ENCODE measurements around the gene TDRD7.

The TDRD7 gene

DNA sequence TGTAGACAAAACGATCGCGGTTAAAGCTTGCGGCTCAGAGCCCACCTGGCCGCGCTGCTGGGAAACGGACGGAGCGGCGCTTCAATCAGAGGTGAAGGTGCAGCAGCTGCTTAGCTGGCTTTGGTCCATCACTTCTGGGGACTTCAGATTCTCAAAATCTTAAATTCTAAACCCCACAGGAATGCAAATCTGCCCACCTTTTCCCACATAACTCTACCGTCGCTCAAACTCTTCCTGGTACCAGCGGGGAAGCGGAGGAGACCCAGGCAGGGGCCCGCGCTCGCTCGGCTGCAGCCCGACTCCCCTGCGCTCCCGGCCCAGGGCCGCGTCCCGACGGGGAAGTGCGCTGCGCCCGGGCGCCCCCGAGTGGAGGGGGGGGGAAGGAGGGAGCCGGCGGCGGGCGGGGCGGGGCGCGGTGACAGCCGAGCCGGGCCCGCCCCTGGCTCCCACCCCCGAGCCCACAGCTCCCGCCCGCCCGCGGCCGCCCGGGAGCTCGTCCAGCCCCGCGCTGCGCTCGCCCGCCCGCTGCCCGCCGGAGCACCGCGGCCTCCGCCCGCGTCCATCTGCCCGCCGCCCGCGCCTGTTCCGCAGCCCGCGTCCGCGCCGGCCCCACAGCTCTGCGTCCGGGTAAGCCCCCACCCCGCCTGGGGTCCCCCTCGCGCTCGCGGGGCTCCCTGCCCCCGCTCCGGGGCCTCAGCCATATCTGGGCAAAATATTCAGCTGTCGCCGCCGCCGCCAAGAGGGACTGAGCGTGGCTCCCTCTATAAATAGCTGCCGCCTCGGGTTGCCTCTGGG, 89.5 kb downstream of the TDRD7 start, which contains the start of gene TMOD1:
Gene TMOD1, plus strand, starts transcription at position 490 of the 795 bp plus-strand sequence. CDS start 22,523 bp downstream, outside the sequence.
- DNase-seq (ENCODE audit: low spot score in 2 of 2) = no peak

DNA sequence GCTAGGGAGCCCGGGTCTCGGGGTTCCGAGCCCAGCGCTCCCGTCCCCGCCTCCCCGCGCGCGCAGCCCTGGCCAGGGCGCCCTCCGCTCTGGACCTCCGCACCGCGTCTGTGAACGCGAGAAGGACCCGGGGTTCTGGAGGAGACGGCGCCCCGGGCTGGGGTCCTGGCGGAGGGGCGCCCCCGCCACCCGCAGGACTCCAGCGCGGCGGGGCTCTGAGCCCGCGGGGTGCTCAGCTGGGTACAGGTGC, 90.0 kb downstream of the TDRD7 start:
- no peaks in the 10 kb centered on the region for H3K9me3 Mint-ChIP-seq
- peaks cover 17% of the 10 kb centered on the region for H3K27me3 Mint-ChIP-seq
- no peak overlapping the region for H3K27ac Mint-ChIP-seq (ENCODE audit: low read depth)
- ATAC-seq (replicated peaks; ENCODE audit: extremely low read depth, poor library complexity, severe bottlenecking) (no peak), DNase-seq (ENCODE audit: low spot score in 2 of 2) (no peak)
- peaks cover 2% of the 10 kb centered on the region for H3K36me3 Mint-ChIP-seq (ENCODE audit: insufficient read depth)
- H3K4me1 Mint-ChIP-seq = peaks cover 9% of the 10 kb centered on the region
- H3K4me3 Mint-ChIP-seq = no peak overlapping the region

More for the DNA sequence above, 89.5 kb downstream of the TDRD7 start, which contains the start of gene TMOD1:
- Mint-ChIP-seq H3K27me3 (peaks cover 17% of the 10 kb centered on the region), H3K27ac (ENCODE audit: low read depth) (no peak within 1 kb of the TSS), H3K4me3 (peak within 1 kb of the TSS; percentile 45), H3K4me1 (peaks cover 9% of the 10 kb centered on the region), H3K36me3 (ENCODE audit: insufficient read depth) (peaks cover 3% of the 10 kb centered on the region), H3K9me3 (no peaks in the 10 kb centered on the region)
- peak; percentile 66 for ATAC-seq (replicated peaks; ENCODE audit: extremely low read depth, poor library complexity, severe bottlenecking)

DNA sequence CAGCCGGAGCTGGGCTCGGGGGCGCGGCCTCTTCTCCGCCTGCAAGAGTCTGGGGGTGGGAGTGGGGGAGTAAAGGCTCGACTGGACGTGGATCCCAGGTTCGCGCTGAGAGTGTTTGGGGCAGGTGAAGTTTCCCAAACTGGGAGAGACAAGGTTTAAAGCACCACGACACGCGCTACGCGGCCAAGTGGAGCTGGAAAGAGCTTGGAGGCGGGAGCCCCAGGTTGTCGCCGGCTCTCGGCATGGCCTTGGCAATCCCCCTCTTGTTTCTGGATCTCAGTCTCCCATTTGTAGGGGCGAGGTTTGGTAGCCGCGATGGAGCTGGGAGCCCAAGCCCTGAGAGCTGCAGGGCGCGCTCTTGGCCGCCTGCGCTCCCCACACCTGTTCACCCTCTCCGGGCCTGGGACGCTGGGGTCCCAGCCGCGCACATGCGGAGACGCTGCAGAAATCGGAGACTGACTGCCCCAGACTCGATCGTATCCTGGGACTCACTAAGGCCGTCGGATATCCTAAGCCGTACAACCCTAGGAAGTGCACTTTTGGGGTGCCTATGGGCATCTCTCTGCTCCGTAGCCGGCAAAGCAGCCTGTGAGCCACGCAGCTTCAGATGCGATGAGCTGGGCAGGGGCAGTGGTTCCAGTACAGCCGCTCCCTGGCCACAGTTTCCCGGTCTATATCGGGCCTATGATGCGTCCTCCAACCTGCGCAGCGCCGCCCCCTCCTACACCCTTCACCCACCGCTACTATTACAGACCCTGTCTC, 90.5 kb downstream of the TDRD7 start:
- Mint-ChIP-seq H3K4me1 (peaks cover 9% of the 10 kb centered on the region), H3K27me3 (peaks cover 17% of the 10 kb centered on the region), H3K4me3 (peak overlapping the region; percentile 58), H3K9me3 (no peaks in the 10 kb centered on the region), H3K27ac (ENCODE audit: low read depth) (no peak overlapping the region), H3K36me3 (ENCODE audit: insufficient read depth) (peaks cover 2% of the 10 kb centered on the region)
- no peak for DNase-seq (ENCODE audit: low spot score in 2 of 2)
- ATAC-seq (replicated peaks; ENCODE audit: extremely low read depth, poor library complexity, severe bottlenecking) = no peak

DNA sequence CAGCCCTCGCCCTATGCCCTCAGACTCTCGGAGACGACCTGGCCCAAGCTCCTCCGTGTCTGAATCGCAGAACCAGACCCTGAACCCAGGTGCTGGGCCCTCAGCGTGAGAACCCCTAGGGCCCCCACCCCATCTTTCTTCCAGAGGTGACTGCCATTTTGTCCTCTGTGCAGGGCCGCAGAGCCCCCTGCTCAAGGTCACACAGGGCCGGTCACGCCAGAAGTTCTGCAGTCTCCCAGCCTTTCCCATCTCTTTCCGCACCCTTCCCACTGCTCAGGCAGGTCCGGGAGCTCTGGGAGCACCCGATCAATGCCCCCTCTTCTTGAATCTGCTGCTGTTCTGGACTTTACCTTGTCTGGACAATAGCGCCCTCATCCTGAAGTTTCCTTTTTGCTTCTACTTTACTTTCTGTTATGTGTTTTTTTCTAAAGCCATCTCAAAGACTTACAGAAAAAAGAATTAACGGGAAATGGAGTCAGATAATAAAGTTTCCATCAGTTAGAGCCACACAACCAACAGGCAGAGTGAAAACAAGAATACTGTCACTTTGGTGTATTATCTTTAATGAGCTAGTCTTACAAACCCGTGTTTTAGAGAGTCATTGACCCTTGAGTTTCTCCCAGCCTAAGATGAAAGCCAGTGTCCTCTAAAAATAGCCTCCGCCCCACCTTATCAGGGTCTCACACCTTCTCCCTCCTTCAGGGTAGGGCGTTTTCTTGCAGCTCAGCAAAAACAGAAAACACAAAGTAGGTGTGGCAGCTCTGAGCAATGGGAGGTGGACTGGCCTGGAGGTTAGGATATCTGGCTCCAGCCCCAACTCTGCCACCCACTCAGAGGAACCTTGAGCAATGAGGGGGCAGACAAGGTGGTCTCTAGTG, 91.3 kb downstream of the TDRD7 start:
- no peak for ATAC-seq (replicated peaks; ENCODE audit: extremely low read depth, poor library complexity, severe bottlenecking)
- H3K27ac Mint-ChIP-seq (ENCODE audit: low read depth) = no peak overlapping the region
- no peak for DNase-seq (ENCODE audit: low spot score in 2 of 2)
- H3K9me3 Mint-ChIP-seq = no peaks in the 10 kb centered on the region
- peaks cover 2% of the 10 kb centered on the region for H3K36me3 Mint-ChIP-seq (ENCODE audit: insufficient read depth)
- H3K27me3 Mint-ChIP-seq = peaks cover 17% of the 10 kb centered on the region
- peak overlapping the region; percentile 58 for H3K4me3 Mint-ChIP-seq
- H3K4me1 Mint-ChIP-seq = peaks cover 9% of the 10 kb centered on the region

DNA sequence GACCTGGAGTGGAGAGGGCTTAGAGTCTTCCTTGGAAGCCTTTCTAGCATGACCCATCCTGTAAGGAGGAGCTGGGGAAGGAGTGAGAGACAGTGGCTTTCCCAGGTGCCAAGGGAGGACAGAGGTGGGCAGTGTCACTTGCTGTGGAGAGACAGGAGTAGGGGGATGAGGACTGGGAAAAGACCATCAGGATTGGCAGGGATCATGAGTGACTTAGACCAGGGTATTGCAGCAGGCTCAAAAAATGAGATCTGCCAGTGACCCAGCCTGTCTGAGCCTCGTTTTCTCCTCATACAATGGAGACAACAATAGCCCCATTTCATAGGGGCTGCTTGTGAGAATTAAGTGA, 91.9 kb downstream of the TDRD7 start:
- H3K4me1 Mint-ChIP-seq = peaks cover 9% of the 10 kb centered on the region
- ATAC-seq (replicated peaks; ENCODE audit: extremely low read depth, poor library complexity, severe bottlenecking) (no peak), DNase-seq (ENCODE audit: low spot score in 2 of 2) (no peak)
- no peak overlapping the region for H3K27ac Mint-ChIP-seq (ENCODE audit: low read depth)
- H3K9me3 Mint-ChIP-seq = no peaks in the 10 kb centered on the region
- no peaks in the 10 kb centered on the region for H3K36me3 Mint-ChIP-seq (ENCODE audit: insufficient read depth)
- H3K27me3 Mint-ChIP-seq = peaks cover 17% of the 10 kb centered on the region
- H3K4me3 Mint-ChIP-seq = no peak overlapping the region

DNA sequence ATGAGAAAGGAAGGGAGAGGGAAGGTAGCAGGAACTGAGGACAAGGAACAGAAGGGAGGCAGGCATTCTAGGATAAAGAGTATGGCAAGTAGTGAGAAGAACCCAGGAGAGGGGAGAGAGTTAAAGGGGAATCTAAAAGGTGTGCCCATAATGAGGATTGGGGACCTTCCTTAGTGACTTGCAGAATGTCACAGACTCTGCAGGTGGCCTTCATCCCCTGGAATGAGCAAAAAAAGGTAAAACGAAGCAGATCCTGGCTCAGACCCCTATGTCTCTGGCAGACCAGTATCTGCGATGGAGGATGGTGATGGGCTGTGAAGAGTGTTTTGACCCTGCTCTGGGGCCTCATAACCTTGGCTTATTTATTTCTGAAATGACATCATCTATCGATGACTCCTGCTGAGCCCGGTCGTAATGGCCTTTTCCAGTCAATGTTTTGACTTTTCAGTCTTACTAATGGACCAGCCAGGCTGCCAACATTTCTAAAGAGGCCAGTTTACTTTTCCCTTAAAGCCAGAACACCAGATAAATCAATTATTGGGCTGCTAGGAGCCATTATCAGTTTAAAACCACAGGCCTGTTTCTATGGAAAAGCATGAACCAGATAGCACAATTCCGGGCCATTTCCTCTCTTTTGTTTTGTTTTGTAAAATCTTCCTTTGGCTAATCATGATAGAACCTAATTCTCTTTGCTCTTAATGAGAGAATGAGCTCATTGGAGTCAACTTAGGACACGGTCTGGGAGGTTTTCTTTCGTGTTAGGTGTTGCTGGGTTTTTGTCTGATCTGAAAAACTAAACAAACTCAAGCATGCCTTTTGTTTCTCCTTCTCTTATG, 92.7 kb downstream of the TDRD7 start:
- H3K27me3 Mint-ChIP-seq = peaks cover 12% of the 10 kb centered on the region
- H3K4me3 Mint-ChIP-seq = no peak overlapping the region
- DNase-seq (ENCODE audit: low spot score in 2 of 2) (no peak), ATAC-seq (replicated peaks; ENCODE audit: extremely low read depth, poor library complexity, severe bottlenecking) (no peak)
- H3K36me3 Mint-ChIP-seq (ENCODE audit: insufficient read depth) = no peaks in the 10 kb centered on the region
- H3K27ac Mint-ChIP-seq (ENCODE audit: low read depth) = no peak overlapping the region
- H3K9me3 Mint-ChIP-seq = no peaks in the 10 kb centered on the region
- peaks cover 9% of the 10 kb centered on the region for H3K4me1 Mint-ChIP-seq

DNA sequence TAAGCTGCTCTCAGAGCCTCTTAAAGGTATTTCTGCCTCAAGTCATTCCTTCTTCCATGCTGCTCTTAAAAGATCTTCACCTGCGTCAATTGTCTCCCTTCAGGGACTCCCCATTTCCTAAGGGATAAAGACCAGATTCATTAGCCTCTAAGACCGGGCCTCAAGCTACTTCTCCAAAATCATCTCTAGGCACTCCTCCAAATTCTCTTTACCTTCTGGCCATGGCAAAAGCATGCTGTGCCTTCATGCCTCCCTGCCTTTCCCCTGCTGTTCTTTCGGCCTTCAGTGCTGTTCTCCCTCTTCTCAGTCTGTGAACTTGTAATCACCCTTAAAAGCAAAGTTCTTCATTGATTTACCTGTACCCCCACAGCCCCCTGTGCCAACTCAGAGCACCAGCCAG, 93.9 kb downstream of the TDRD7 start:
- H3K9me3 Mint-ChIP-seq = no peaks in the 10 kb centered on the region
- H3K27ac Mint-ChIP-seq (ENCODE audit: low read depth) = no peak overlapping the region
- peaks cover 9% of the 10 kb centered on the region for H3K4me1 Mint-ChIP-seq
- no peak for ATAC-seq (replicated peaks; ENCODE audit: extremely low read depth, poor library complexity, severe bottlenecking)
- no peaks in the 10 kb centered on the region for H3K36me3 Mint-ChIP-seq (ENCODE audit: insufficient read depth)
- DNase-seq (ENCODE audit: low spot score in 2 of 2) = no peak
- H3K27me3 Mint-ChIP-seq = no peaks in the 10 kb centered on the region
- no peak overlapping the region for H3K4me3 Mint-ChIP-seq

DNA sequence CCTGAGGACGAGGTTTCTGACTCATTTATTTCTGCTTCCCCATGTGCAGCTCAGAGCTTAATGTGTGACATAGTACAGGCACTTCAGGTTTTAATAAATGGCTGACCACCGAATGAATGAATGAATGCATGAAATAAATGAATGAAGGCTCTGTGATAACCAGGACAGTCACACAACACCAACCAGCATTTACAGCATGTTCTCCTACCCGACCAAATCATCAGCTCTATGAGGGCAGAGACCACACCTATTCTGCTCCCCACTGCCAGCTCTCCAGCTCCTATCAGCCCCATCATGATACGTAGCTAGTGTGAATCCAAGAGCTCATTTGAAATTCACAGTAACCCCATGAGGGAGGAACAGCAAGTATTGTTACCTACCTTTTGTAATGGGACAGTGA, 94.4 kb downstream of the TDRD7 start:
- peaks cover 9% of the 10 kb centered on the region for H3K4me1 Mint-ChIP-seq
- no peaks in the 10 kb centered on the region for H3K9me3 Mint-ChIP-seq
- H3K27ac Mint-ChIP-seq (ENCODE audit: low read depth) = no peak overlapping the region
- ATAC-seq (replicated peaks; ENCODE audit: extremely low read depth, poor library complexity, severe bottlenecking) = no peak
- no peak overlapping the region for H3K4me3 Mint-ChIP-seq
- H3K36me3 Mint-ChIP-seq (ENCODE audit: insufficient read depth) = no peaks in the 10 kb centered on the region
- DNase-seq (ENCODE audit: low spot score in 2 of 2) = no peak
- H3K27me3 Mint-ChIP-seq = no peaks in the 10 kb centered on the region

DNA sequence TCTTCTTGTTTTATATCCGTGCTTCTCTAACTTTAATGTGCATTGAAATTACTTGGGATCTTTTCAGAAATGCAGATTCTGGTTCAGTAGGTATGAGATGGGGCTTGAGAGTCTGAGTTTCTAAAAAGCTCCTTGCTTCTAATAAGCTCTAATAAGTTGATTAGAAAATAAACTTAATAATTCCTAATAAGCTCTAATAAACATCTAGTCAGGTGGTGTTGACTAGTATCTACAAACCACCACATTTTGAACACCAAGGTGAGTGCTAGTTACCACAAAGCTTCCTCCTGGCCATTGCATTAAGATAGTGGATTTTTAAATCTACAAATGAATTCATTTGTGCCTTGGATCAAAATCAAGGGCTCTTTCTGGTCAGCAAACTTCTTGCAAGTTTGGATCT, 94.9 kb downstream of the TDRD7 start:
- Mint-ChIP-seq H3K36me3 (ENCODE audit: insufficient read depth) (no peaks in the 10 kb centered on the region), H3K27me3 (no peaks in the 10 kb centered on the region), H3K4me3 (no peak overlapping the region), H3K4me1 (peaks cover 9% of the 10 kb centered on the region), H3K9me3 (no peaks in the 10 kb centered on the region), H3K27ac (ENCODE audit: low read depth) (no peak overlapping the region)
- DNase-seq (ENCODE audit: low spot score in 2 of 2) = no peak
- ATAC-seq (replicated peaks; ENCODE audit: extremely low read depth, poor library complexity, severe bottlenecking) = no peak

DNA sequence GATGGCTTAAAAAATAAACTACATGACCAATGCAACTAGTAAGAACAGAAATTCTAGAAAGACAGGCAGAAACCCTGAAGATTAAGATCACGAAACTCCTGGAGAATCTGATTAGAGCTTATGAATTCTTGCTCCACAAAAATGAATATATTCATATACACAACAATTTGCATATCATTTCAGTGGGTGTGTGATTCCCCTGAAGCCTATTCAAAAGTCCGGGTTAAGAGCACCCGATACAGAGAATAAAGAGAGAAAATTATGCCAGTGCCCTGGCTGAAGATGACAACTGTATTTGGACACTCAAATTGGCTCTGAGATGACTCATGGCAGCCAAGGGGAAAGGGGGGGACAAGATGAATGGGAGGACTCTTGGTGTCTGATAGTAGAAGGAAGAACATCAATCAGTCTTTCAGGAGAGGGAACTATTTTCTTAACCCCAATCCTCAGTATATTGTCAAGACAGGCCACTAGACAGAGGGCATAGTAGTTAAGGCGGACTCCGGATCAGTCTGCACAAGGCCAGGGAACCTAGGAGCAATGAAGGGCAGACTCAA, 95.6 kb downstream of the TDRD7 start:
- Mint-ChIP-seq H3K4me3 (no peak overlapping the region), H3K36me3 (ENCODE audit: insufficient read depth) (no peaks in the 10 kb centered on the region), H3K9me3 (no peaks in the 10 kb centered on the region), H3K4me1 (peaks cover 9% of the 10 kb centered on the region), H3K27me3 (no peaks in the 10 kb centered on the region), H3K27ac (ENCODE audit: low read depth) (no peak overlapping the region)
- no peak for DNase-seq (ENCODE audit: low spot score in 2 of 2)
- ATAC-seq (replicated peaks; ENCODE audit: extremely low read depth, poor library complexity, severe bottlenecking) = no peak

DNA sequence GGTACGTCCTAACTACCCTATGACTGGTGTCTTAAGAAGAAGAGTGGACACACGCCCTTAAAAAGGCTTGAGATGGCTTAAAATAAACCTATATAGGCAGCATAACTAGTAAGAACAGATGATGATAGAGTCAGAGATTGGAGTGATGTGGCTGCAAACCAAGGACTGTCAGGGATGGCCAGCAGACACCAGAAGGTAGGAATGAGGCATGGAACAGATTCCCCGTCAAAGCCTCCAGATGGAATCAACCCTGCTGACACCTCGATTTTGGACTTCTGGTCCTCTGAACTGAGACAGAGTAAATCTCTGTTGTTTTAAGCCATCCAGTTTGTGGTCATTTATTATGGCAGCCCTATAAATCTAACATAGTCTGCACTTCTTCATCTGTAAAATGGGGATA, 97.0 kb downstream of the TDRD7 start:
- Mint-ChIP-seq H3K27ac (ENCODE audit: low read depth) (no peak overlapping the region), H3K4me1 (no peaks in the 10 kb centered on the region), H3K27me3 (no peaks in the 10 kb centered on the region), H3K36me3 (ENCODE audit: insufficient read depth) (no peaks in the 10 kb centered on the region), H3K9me3 (no peaks in the 10 kb centered on the region), H3K4me3 (no peak overlapping the region)
- DNase-seq (ENCODE audit: low spot score in 2 of 2) (no peak), ATAC-seq (replicated peaks; ENCODE audit: extremely low read depth, poor library complexity, severe bottlenecking) (no peak)

All from central memory CD8-positive, alpha-beta T cell (primary cell).